Measurements from ENCODE around the gene PKD1. TPM values are rescaled to one million over a fixed set of nuclear protein-coding genes. Genes with fewer than 3 reads are reported as not detected.
A peak's percentile ranks its signal among the peaks of the same experiment; 100 is the strongest.
"Not testable (repeated sequence)": the region's sequence is repeated elsewhere in the genome, so short reads cannot be mapped to it uniquely, and the experiment has no call there.

The PKD1 gene
- total RNA-seq, 1 experiment from 2014 or later = 71.1 TPM

DNA sequence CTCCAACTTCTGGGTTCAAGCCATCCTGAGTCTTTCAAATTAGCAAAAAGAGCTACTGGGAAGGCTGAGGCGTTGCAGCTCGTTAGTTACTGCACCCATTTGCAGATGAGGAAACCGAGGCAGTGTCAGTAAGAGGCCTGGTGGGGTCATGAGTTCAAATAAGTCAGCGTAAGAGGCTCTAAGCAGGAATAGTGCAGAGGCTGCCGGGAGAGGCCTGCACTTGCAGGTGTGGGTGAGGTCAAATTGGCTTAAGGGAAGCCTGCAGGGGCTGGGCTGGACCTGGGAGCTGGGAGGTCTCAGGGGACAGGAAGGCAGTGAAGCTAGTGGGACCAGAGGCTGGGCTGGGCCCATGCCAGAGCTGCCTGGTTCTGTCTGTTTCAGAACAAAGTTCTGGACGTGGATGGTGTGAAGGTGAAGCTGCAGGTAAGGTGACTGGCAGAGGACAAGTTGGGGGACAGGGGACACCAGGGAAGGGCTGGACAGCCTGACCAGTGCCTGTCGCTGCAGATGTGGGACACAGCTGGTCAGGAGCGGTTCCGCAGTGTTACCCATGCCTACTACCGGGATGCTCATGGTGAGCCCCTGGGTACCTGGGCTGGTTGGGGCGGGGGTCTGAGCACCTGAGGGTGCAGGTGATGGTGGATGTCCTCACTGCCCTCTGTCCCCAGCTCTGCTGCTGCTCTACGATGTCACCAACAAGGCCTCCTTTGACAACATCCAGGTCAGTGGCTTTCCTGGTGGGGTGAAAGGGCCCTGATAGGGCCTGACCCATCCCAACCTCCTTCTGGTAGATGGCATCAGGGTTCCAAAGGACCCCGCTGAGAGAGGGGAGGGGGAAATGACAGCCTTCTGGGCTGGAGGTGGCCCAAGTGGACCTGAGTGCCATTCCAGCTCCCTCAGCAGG, 15.7 kb upstream of the PKD1 start:
- no peak for DNase-seq (ENCODE audit: low spot score)

DNA sequence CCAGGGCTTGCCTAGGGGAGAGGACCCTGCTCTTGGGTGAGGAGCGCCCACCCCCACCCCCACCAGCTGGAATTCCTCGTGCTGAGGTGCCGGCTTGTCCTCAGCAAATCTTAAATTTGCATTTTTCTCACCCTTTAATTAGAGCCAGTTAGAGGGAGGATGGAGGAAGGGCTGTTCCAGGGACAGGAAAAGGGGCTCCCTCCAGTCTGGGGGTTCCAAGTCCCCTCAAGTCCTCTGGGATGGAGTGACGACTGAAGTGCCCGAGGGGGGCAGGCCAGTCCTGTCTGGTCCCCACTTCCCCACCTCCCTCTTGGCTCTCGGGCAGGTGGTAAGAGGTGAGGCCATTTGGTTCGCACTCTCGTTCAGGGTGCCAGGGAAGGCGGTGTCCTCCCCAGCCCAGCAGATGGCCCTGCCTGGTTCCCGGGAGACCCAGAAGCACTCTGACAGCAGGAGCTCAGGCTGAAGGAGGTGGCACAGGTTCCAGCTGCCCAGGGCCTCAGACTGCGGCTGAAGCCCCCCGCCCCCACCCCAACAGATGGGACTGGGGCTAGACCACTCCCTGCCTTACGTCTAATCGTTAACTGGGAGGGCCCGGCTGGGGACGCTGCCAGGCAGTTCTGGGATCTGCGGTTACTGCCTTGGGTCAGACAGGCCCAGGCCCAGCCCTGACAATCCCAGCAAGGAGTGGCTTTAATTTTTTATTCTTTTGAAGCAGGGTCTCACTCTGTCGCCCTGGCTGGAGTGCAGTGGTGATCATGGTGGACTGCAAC, 14.9 kb upstream of the PKD1 start:
- no peak for DNase-seq (ENCODE audit: low spot score)

DNA sequence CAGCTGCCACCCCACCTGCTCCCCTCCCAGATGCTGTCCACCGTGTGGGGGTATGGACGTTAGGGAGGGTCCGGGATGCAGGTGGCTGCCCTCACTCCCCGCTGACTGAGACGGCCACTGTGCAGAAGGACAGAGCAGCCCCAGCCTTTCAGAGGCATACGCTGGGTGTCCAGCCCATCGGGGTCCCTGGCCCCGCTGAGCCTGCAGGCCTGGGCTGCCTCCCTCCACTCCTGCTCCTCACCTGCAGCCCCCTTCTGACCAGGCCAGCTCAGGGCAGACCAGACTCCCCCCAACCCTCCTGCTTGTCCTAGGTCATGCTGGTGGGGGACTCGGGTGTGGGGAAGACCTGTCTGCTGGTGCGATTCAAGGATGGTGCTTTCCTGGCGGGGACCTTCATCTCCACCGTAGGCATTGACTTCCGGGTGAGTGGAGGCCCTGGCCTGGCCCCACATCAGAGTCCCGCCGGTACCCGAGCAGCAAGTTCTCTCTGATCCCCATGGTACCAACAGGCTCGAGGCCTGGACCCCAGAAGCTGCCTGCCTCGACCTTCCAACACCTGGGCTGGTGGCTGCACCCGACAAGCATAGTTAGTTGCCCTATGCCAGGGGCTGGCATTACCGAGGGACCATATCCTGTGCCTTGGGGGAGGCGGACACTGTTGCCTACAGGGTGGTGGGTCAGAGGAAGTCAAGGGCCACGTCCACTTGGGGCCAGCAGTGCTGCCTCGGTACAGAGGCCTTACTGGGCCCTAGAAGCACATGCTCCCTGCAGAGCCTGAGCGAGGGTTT, 14.1 kb upstream of the PKD1 start:
- no peak for DNase-seq (ENCODE audit: low spot score)

DNA sequence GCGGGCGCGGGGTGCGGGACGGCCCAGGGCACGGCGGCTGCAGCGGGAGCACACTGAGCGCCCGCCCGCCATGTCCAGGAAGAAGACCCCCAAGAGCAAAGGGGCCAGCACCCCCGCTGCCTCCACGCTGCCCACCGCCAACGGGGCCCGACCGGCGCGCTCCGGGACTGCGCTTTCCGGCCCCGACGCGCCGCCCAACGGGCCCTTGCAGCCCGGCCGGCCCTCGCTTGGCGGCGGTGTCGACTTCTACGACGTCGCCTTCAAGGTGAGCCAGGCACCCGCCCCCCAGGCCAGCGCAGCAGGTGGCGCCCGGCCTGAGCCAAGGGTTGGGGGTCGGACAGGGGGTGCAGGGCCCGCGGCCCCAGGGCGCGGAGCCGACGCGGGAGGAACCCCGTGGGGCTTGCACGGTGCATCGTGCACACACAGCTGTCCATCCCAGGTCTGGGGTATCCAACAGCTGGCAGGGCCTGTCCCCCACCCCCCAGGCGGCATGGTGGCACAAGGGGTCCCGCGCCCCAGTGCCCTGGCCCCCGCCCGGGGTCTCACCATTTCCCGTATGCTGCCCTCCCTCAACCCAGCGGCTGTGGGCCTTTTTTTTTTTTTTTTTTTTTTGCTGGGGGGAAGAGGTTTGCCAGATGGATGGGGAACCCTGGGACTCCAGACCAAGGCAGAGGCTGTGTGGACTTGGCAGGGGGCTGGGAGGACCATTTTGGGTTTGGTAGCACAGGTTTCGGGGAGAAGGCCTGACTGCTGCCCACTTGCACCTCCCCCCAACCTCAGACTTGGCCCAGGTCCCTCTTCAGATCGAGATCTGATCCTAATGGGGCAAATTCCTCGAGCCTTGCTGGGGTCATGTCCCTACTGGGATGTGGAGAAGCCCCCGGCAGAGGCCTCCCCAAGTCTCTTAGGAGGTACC, 13.3 kb upstream of the PKD1 start:
- no peak for DNase-seq (ENCODE audit: low spot score)

DNA sequence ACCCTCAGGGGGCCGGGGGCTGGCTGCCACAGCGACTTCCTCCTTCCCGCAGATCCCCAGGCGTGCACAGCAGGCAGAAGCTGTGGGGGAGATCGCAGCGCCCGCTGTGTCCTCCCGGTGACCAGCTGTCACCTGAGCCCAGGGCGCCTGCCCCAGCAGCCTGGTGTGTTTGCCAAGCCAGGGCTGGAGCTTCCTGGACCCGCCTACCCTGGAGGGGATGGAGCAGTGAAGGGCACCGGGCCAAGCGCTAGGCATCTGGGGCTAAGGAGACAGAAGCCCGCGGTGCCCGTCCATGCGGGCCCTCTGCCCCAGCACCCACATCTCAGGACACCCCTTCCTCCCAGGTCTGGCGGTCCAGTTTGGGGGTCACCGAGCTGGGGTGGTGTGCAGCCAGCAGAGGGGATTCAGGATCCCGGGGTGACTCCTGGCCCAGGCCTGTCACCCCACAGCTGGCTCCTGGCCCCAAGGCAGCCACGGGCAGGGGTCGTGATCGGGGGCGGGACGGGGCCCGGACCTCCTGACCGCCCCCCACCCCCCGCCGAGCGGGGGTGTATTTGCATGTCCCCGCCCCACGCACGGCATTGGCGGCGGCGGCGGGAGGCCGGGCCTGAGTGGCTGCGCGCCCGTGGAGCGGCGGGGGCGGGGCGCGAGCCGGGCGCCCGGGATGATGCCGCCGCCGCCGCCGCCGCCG, 12.4 kb upstream of the PKD1 start, which contains the start of gene RAB26:
RAB26 (plus strand) TSS at position 645 of the 691 bp plus-strand sequence. CDS start 159 bp downstream, outside the sequence.
- DNase-seq (ENCODE audit: low spot score) = peak; percentile 75

DNA sequence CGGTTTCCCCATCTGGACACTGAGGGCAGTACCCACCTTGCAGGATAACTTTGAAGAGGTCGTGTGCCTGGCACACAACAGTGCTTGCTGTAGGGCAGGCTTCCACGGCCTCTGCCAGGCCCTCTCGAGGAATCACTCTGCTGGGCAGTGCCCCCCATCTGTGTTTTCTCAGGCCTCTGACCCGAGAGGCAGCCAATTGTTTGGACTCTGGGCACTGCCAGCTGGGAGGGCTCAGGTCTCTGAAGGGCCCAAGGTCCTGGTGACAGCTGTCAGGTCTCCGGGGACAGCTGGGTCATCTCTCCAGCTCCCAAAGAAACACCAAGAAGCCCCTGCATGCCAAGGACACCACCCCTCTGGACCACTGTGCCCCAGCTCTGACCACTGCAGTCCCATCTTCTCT, 11.7 kb upstream of the PKD1 start:
- DNase-seq (ENCODE audit: low spot score) = no peak

DNA sequence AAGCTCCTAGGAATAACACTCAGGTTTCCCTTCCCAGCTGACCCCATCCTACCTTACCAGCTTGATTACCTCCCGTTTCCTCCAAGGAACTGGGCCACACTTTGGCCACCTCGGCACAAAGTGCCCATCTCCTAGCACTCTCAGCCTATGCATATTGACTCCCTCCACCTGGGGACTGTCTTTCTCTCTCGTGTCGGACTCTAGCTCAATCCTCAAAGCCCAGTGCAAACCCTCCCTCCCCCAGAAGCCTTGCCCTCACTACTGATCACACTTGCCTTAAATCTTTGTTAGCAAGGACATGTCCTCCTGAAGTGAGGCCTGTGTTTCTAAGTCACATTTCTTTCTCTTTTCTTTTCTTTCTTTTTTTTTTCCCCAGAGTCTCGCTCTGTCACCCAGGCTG, 10.1 kb upstream of the PKD1 start:
- no peak for DNase-seq (ENCODE audit: low spot score)

DNA sequence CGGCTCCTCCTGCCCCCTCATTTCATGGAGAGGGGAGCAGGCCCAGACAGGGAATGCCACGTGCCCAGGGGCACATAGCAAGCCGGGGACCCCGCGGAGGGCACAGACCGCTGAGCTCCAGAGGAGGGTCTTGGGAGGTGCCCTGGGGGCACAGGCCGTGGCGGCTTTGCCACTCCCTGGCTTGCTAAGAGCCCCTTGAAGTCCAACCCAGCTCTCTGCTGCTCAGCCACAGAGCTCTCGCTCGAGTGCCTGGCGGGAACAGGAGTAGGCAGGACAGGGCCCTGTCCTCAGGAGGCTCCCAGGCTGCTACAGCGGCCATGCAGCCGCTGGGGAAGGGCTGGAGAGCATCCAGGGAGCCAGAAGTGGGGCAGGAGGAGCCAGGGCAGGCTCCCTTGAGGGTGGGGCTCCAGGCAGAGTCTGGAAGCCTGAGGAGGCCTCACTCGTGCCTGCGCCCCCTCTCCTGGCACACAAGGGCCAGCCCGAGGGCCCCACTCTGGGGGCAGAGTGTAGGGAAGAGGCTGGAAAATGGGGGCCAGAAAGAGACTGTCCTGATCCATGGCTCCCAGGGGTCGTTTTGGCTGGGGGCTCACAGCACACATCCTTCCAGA, 8.3 kb upstream of the PKD1 start:
- no peak for DNase-seq (ENCODE audit: low spot score)

DNA sequence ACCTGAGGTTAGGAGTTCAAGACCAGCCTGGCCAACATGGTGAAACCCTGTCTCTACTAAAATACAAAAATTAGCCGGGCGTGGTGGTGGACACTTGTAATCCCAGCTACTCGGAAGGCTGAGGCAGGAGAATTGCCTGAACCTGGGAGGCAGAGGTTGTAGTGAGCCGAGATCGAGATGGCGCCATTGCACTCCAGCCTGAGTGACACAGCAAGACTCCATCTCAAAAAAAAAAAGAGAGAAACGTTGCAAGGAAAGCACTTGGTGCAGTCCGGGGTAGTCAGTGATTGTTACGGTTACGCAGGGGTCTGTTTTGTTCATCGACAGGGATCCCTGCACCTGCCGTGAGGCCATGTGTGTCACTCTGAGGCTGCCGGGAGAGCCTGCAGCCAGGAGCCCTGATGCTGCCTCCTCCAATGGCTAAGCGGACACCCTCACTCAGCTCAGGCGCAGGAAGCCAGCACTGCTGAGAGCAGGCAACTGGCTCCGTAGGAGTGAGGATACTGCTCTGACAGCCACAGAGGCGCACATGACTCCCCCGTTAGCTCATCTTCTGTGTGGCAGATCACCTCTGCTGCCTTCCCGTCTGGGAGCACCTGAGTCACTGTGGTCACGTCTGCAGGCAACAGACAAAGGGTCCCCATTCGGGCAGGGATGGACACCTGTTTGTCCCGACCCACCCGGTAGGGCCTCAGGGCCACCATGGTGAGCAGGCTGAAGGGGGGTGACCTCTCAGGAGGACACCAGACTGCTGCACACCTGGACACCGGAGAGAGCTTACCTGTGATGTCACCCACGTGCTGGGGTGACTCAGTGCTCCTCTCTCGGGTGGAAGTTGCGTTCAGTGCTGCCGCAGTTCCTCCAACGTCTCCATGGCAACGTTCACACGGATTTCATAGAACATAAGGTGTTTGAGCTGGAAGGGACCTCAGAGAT, 7.5 kb upstream of the PKD1 start:
- DNase-seq (ENCODE audit: low spot score) = no peak

DNA sequence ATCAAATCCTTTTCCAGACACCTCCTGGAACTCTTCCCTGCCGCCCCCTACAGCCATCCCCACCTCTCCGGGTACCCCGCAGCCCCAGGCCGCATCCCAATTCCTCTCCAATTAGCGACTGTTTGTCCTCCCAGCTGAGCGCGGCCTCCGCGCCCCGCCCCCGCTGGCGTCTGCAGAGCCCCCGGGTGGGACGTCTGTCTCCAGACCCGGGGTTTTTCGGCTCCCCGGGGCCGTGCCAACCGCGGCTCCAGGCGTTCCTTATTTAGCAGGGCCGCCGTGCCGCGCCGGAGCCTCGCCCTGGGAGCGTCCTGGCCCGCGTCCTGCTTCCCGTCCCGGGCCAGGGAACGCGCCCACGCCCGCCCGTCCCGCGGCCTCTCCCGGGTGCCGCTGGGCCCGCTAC, 627 bp downstream of the PKD1 start:
- DNase-seq (ENCODE audit: low spot score) = not testable (repeated sequence)

DNA sequence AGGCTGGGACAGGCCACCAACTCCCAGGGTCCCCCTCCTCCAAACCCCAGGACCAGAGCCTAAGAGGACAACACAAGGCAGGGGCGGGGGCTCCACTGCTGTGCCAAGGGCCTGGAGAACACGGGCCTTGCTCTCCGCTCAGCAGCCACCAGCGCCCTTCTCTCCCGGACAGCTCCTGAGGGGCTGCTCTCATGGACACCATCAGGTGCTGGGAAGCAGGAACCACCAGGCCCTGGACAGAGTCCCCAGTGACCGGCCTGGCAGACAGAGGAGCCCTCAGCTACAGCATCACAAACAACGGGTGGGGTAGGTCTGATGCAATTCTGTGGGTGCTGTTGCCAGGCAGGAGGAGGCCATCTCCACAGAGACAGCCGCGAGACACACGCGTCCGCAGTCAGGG, 1.9 kb downstream of the PKD1 start:
- DNase-seq (ENCODE audit: low spot score) = not testable (repeated sequence)

DNA sequence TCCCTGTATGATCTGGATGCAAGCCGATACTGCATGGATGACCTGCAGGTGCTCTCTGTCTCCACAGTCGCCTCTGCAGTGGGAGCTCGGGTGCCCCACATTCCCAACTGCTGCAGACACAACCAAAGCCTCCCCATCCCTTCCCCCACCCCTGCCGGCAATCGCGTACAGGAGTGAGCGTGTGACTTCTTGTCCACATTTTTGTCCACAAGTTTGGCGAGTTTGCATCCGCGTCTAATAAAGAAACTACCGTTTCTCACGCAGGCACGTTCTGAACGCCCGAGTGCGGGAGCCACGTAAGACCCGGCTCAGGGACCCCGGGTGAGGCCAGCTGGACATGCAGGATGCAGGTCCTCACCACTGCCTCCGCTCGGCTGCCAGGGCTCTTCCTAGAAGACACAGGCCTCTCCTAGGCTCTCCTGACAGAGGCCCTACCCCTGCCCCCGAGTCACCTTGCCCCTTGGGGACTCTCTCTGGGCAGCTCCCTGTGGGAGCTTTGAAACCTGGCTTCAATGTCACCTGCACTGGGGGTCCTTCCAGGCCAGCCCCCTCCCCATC, 5.7 kb downstream of the PKD1 start:
- DNase-seq (ENCODE audit: low spot score) = not testable (repeated sequence)

DNA sequence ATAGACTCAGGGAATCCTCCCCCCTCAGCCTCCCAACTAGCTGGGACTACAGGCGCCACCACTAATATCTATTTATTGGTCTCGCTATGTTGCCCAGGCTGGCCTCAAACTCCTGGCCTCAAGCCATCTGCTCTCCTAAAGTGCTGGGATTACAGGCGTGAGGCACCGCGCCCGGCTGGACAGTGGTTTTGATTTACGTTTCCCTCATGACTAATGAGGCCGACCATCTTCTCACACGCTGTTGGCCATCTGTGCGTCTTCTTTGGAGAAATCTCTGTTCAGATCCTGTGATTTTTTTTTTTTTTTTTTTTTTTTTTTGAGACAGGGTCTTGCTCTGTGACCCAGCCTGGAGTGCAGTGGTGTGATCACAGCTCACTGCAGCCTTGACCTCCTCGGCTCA, 6.4 kb downstream of the PKD1 start:
- peak; percentile 76 for DNase-seq (ENCODE audit: low spot score)

DNA sequence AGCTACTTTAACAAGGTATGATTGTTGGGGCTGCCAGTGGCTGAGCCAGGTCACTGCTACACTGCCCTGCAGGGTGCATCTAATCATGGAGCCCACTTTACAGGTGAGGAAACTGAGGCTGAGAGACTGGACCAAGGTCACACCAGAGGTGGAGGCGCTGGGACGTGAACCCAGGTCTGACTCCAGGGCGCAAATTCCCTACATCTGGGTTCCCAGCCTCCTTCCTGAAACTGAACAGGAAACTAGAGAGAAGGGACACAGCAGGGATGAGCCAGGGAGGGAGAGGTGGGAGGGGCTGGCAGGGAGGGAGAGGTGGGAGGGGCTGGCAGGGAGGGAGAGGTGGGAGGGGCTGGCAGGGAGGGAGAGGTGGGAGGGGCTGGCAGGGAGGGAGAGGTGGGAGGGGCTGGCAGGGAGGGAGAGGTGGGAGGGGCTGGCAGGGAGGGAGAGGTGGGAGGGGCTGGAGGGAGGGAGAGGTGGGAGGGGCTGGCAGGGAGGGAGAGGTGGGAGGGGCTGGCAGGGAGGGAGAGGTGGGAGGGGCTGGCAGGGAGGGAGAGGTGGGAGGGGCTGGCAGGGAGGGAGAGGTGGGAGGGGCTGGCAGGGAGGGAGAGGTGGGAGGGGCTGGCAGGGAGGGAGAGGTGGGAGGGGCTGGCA, 7.9 kb downstream of the PKD1 start:
- DNase-seq (ENCODE audit: low spot score) = peak; percentile 55

DNA sequence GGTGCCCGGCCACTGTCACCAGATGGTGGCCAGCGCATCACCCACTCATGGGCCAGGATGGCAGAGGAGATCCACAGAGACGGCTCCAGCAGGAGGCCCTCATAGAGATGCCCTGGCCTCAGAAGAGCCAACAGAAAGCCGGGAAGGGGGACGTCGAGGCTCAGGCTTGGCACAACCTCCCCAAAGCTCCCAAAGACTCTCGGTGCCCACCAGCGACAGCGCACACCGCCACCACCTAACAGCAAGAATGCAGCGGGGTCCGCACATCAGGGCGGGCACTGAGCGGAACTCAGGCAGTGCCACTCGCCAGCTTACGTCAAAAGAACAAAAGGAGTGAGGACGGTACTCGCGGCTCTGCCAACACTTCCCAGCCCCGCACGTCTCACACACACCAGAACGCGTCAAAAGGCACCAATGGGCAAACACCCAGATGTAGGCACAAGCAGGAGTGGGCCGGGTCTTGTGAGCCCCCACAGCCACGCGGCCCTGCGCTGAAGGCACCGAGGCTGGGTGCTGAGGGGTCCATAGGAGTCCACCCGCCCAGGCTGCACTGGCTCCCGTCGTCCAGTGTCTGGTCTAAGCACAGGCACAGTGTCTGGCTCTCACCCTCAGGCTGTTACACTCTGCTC, 8.7 kb downstream of the PKD1 start:
- not testable (repeated sequence) for DNase-seq (ENCODE audit: low spot score)

DNA sequence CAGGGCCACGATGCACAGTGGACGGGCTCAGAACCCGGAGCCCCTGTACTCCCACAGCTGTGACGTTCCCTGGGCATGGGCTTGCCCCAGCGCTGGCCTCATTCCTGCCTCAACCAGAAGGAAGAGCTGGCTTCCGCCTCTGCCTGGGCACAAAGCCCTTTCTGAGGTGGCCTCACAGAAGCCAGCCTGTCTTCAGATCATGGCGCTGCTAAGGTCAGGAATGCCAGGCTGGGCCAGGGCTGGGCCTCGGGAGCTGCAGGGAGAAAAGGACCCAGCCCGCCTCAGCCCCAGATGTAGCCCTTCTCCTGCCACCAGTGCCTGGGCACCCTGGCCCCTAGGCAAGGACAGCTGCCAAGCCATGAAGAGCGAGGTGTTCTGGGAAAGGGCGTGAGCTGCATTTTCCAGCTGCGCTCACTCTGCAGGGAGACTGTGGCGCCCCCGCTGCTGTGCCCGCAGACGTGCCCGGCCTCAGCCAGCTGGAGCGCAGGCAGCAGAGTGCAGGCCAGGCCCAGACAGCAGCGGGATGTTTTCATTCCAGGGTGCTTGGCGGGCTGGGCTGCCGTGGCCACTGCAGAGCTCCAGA, 9.4 kb downstream of the PKD1 start:
- not testable (repeated sequence) for DNase-seq (ENCODE audit: low spot score)

DNA sequence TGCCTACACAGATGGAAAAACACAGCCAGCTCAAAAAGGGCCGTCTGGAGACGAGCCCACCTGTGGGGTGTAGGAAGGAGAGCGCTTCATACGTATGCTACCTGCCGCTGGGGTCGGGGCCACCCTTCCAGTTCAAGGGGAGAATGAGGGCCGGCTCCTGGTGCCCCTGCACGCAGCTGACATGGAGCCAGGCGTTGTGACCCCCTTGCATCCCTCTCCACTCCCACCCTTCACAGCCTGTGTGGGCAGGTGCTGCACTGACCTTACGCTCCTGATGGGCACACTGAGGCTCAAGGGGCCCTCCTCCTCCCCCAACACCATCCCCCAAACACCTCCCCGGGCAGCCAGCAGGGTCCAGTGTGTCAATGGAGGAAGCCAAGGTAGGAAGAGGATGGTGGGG, 10.1 kb downstream of the PKD1 start:
- DNase-seq (ENCODE audit: low spot score) = not testable (repeated sequence)

All from A172 (cell line).